Progenitor cell of endocrine pancreas (in vitro differentiated cells): Measurements from ENCODE around the gene PSMB11. TPM values are rescaled to one million over a fixed set of nuclear protein-coding genes. Genes with fewer than 3 reads are reported as not detected.

Experiments used
- DNase-seq: peaks from one replicate; pipeline ENCODE4 v3.0.0; 2021; ENCODE audit warnings: low spot score; ENCODE audit not compliant: unreplicated experiment
- H3K27ac Mint-ChIP-seq: 2 replicates; pipeline ENCODE4 v1.8.0; 2021; ENCODE audit warnings: mild to moderate bottlenecking, moderate library complexity, mixed read lengths
- H3K27me3 Mint-ChIP-seq: 2 replicates; pipeline ENCODE4 v1.8.0; 2021; ENCODE audit warnings: mixed read lengths
- H3K36me3 Mint-ChIP-seq: 2 replicates; pipeline ENCODE4 v1.8.0; 2022; ENCODE audit warnings: mixed read lengths; ENCODE audit not compliant: insufficient read depth
- H3K4me1 Mint-ChIP-seq: 2 replicates; pipeline ENCODE4 v1.8.0; 2021; ENCODE audit warnings: low read depth, mixed read lengths
- H3K4me3 Mint-ChIP-seq: 2 replicates; pipeline ENCODE4 v1.8.0; 2021; ENCODE audit warnings: low read depth, mild to moderate bottlenecking, moderate library complexity, mixed read lengths
- H3K9me3 Mint-ChIP-seq: 2 replicates; pipeline ENCODE4 v1.8.0; 2021; ENCODE audit warnings: low read depth, mixed read lengths
- total RNA-seq: library from RNA; stranded (reverse); gene quantifications from 2 replicates; pipeline ENCODE4 v1.2.1, GENCODE V29; 2021
- TF ChIP-seq, protein P1 (sequence below): fragments of 200-600 bp; sonication (generic); IDR thresholded peaks from one replicate; pipeline ENCODE4 v1.5.0; 2021; ENCODE audit warnings: antibody characterized with exemption, mild to moderate bottlenecking; ENCODE audit not compliant: unreplicated experiment

The PSMB11 gene
- total RNA-seq, 1 donor from 2014 or later = not detected

DNA sequence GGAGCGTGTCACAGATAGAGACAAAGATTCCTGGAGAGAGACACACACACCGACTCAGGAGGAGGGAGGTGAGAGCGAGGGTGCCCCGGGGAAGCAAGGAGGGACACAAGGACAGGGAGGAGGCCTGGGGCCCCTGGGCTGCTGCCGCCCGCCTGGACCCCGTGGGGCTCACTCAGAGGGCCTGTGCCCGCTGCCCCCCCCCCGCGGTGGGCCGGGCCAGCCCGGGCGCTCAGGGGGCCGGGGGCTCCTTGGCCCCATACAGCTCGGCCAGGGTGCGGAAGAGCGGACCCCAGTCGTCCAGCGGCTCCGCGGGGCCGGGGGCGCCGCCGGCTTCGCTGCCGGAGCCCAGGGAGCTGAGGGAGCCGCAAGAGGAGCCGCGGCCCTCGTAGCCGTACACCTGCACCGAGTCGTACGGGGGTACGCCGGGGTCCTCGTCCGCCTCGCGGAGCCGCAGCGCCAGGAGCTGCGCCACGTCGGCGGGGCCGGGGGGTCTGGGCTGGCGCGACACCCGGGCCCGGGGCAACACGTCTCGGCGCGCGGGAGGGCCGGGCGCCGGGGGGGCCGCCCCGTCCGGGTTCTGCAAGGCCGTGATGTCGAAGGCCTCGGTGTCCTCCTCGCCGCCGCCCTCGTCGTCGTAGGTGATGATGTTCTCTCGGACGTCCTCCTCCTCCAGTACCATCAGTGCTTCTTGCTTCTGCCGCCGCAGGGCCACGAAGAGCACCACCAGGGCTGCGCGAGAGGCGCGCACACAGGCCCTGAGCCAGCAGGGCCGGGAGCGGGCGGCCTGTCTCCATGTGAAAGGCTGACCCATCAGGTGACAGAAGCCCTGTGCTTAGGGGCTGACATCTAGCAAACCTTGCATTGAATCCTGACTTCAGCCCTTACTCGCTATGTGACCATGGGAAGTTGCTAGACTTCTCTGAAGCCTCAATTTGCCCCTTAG, 6.0 kb downstream of the PSMB11 start:
- H3K4me1 Mint-ChIP-seq = peaks cover 2% of the 10 kb centered on the region
- peaks cover 7% of the 10 kb centered on the region for H3K27me3 Mint-ChIP-seq
- H3K4me3 Mint-ChIP-seq = no peak overlapping the region
- no peak for DNase-seq
- no peaks in the 10 kb centered on the region for H3K9me3 Mint-ChIP-seq
- TF ChIP-seq, protein P1, sequence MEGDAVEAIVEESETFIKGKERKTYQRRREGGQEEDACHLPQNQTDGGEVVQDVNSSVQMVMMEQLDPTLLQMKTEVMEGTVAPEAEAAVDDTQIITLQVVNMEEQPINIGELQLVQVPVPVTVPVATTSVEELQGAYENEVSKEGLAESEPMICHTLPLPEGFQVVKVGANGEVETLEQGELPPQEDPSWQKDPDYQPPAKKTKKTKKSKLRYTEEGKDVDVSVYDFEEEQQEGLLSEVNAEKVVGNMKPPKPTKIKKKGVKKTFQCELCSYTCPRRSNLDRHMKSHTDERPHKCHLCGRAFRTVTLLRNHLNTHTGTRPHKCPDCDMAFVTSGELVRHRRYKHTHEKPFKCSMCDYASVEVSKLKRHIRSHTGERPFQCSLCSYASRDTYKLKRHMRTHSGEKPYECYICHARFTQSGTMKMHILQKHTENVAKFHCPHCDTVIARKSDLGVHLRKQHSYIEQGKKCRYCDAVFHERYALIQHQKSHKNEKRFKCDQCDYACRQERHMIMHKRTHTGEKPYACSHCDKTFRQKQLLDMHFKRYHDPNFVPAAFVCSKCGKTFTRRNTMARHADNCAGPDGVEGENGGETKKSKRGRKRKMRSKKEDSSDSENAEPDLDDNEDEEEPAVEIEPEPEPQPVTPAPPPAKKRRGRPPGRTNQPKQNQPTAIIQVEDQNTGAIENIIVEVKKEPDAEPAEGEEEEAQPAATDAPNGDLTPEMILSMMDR = no peak
- H3K27ac Mint-ChIP-seq = no peak overlapping the region
- H3K36me3 Mint-ChIP-seq = peaks cover 4% of the 10 kb centered on the region

DNA sequence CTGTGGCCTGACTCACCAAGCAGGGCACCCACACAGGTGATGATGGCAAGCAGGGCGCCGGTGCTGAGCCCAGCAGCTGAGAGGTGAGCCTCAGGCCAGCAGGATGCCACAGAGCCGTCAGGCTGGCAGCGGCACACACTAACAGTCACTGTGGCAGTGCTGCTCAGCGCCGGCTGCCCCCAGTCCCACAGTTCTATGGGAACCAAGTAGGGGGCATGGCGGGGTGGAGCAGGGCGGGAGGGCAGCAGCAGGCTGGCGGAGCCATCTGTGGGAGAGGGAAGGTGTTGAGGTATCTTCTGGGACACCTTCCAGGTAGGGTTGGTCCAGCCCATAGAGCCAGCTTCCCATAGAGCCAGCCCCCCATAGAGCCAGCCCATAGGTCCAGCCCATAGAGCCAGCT, 7.0 kb downstream of the PSMB11 start:
- H3K27me3 Mint-ChIP-seq = peaks cover under 1% of the 10 kb centered on the region
- TF ChIP-seq, protein P1 = no peak
- no peaks in the 10 kb centered on the region for H3K9me3 Mint-ChIP-seq
- no peak for DNase-seq
- H3K4me1 Mint-ChIP-seq = peaks cover 2% of the 10 kb centered on the region
- no peak overlapping the region for H3K4me3 Mint-ChIP-seq
- no peak overlapping the region for H3K27ac Mint-ChIP-seq
- peaks cover 4% of the 10 kb centered on the region for H3K36me3 Mint-ChIP-seq

DNA sequence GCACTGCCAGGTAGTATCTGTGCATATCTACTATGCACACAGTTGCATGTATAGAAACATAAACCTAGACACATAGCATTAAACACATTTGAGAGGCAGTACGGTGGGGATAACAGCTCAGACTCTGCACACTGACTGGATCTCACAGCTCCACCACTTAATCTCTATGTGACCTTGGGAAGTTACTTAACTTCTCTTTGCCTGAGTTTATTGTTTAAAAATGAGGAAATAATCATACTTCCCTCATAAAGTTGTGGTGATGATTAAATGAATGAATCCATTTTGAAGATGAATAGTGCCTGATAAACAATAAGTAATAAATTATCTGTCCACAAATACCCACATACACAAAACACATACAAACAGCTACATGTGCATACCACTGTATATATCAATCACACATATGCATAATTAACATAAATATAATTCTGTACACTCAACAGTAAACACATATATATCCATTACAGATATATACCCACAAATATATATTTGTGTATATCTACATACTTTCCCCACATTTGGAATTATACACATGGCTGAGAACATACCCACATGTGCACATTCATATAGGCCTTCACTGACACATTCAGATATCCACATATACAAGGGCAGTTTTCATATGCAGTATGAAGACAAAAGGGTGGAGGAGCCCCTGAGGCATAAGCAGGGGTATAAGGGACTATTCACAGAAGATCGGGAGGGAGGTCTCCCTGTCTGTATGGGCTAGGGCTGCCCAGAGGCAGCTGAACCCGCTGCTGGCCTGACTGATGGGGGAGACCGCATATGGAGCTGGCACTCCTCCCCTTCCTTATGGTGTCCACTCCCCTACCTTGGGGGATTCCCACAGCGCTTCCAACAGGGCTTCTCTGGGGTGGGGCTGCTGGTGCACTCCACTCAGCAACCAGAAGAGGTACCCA, 9.4 kb downstream of the PSMB11 start:
- Mint-ChIP-seq H3K4me3 (no peak overlapping the region), H3K4me1 (peaks cover 7% of the 10 kb centered on the region), H3K36me3 (peaks cover 4% of the 10 kb centered on the region), H3K27me3 (no peaks in the 10 kb centered on the region), H3K27ac (no peak overlapping the region), H3K9me3 (no peaks in the 10 kb centered on the region)
- no peak for DNase-seq
- TF ChIP-seq, protein P1 = no peak

DNA sequence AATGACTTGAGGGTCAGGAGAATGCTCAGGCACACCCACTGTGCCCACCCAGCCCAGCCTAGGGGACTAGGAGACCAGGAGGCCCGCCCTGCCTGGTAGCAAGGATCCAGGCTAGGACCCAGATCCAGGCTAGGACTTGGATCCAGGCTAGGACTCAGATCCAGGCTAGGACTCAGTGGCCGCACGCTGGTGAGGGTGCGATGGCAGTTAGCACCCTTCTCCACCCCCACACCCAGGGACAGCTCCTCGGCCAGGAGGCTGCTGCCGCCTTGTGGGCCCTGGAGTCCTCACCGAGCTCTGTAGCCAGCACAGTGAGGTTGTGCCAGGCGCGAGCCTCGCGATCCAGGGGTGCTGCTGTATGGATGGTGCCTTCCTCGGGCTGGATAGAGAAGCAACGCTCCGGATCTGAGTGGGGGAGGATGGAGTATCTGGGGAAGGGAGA, 10.2 kb downstream of the PSMB11 start:
- H3K27ac Mint-ChIP-seq = no peak overlapping the region
- H3K9me3 Mint-ChIP-seq = no peaks in the 10 kb centered on the region
- TF ChIP-seq, protein P1 = no peak
- no peaks in the 10 kb centered on the region for H3K27me3 Mint-ChIP-seq
- peaks cover 4% of the 10 kb centered on the region for H3K36me3 Mint-ChIP-seq
- no peak for DNase-seq
- peaks cover 12% of the 10 kb centered on the region for H3K4me1 Mint-ChIP-seq
- no peak overlapping the region for H3K4me3 Mint-ChIP-seq

DNA sequence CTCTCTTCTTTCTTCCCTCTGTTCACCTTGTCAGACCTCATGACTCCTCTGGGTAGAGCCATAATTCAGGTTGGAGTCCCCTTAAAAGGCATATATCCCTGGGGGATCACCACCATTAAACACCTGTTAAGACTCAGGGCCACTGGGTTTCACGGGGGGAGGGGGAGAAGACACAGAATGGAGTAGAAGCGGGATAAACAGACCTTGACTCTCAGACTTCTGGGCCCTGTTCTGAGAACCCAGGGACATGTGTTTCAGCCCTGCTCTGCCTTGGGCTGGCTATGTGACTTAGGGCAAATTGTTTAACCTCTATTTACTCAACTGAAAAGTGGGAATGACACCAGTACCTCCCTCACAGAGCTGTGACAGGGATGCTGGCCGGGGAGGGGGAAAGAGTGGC, 10.7 kb downstream of the PSMB11 start:
- Mint-ChIP-seq H3K36me3 (no peaks in the 10 kb centered on the region), H3K27ac (no peak overlapping the region), H3K9me3 (no peaks in the 10 kb centered on the region), H3K4me1 (peaks cover 12% of the 10 kb centered on the region), H3K27me3 (no peaks in the 10 kb centered on the region), H3K4me3 (no peak overlapping the region)
- TF ChIP-seq, protein P1 = no peak
- DNase-seq = no peak
